ENCODE results near the gene TNFAIP3.

- TF ChIP-seq TAF1 (IDR thresholded peaks at IDR 0.05; ENCODE audit: borderline replicate concordance, insufficient read depth, low read length) (no peak), SIN3A (IDR thresholded peaks at IDR 0.05; ENCODE audit: borderline replicate concordance, insufficient read depth, low read length) (no peak)
Measured at GRCh38 chr6:137910843-137911456, 43.9 kb downstream of the TNFAIP3 start.
